UCSD-AML1 (cell line): ENCODE results near the gene P2RX4.
"Not testable (repeated sequence)": the region's sequence is repeated elsewhere in the genome, so short reads cannot be mapped to it uniquely, and the experiment has no call there.

Source experiments
- DNase-seq: peaks from one replicate; lab custom pipeline; 2025; ENCODE audit not compliant: unreplicated experiment; lab: John Stamatoyannopoulos, UW

The P2RX4 gene

GRCh38 chr12:121264951-121265515 is 55.1 kb downstream of the P2RX4 start:
- DNase-seq = no peak

GRCh38 chr12:121267822-121268221 is 57.9 kb downstream of the P2RX4 start:
- no peak for DNase-seq

GRCh38 chr12:121273364-121273896 is 63.5 kb downstream of the P2RX4 start:
- DNase-seq = no peak

GRCh38 chr12:121274036-121274763 is 64.3 kb downstream of the P2RX4 start:
- no peak for DNase-seq

GRCh38 chr12:121277374-121277759 is 67.4 kb downstream of the P2RX4 start:
- DNase-seq = no peak

GRCh38 chr12:121278169-121279070 is 68.5 kb downstream of the P2RX4 start:
- no peak for DNase-seq

- no peak for DNase-seq
Measured at GRCh38 chr12:121279071-121279375, 69.1 kb downstream of the P2RX4 start.

- DNase-seq = no peak
Measured at GRCh38 chr12:121279507-121279915, 69.6 kb downstream of the P2RX4 start.

- not testable (repeated sequence) for DNase-seq
Measured at GRCh38 chr12:121280531-121280930, 70.6 kb downstream of the P2RX4 start.

- DNase-seq = not testable (repeated sequence)
Measured at GRCh38 chr12:121281116-121281515, 71.2 kb downstream of the P2RX4 start.

GRCh38 chr12:121282072-121282742 is 72.3 kb downstream of the P2RX4 start:
- no peak for DNase-seq

GRCh38 chr12:121282910-121283309 is 73.0 kb downstream of the P2RX4 start:
- not testable (repeated sequence) for DNase-seq

- DNase-seq = no peak
Measured at GRCh38 chr12:121283388-121283787, 73.5 kb downstream of the P2RX4 start.
